Stimulated activated CD8-positive, alpha-beta memory T cell treated with anti-CD3 and anti-CD28 coated beads, Interleukin-7, amount 100 ng/mL, for 24 hours (primary cell): ENCODE data around the gene VGLL4.
"Not testable (repeated sequence)": the region's sequence is repeated elsewhere in the genome, so short reads cannot be mapped to it uniquely, and the experiment has no call there.

Experiments used
- DNase-seq: peaks from one replicate; pipeline ENCODE4 v3.0.0-alpha.2; 2020; ENCODE audit warnings: low read depth

The VGLL4 gene

GRCh38 chr3:11530153-11530721, 113.5 kb downstream of the VGLL4 start:
- no peak for DNase-seq

GRCh38 chr3:11529281-11529680, 114.4 kb downstream of the VGLL4 start:
- DNase-seq, result no peak

- not testable (repeated sequence) for DNase-seq
These were observed 117.6 kb downstream of the VGLL4 start for GRCh38 chr3:11526121-11526520.

GRCh38 chr3:11523572-11524101, 120.1 kb downstream of the VGLL4 start:
- DNase-seq, result no peak

- DNase-seq, result no peak
These were observed 120.7 kb downstream of the VGLL4 start for GRCh38 chr3:11522953-11523571.

- no peak for DNase-seq
These were observed 121.4 kb downstream of the VGLL4 start for GRCh38 chr3:11522398-11522715.

DNA sequence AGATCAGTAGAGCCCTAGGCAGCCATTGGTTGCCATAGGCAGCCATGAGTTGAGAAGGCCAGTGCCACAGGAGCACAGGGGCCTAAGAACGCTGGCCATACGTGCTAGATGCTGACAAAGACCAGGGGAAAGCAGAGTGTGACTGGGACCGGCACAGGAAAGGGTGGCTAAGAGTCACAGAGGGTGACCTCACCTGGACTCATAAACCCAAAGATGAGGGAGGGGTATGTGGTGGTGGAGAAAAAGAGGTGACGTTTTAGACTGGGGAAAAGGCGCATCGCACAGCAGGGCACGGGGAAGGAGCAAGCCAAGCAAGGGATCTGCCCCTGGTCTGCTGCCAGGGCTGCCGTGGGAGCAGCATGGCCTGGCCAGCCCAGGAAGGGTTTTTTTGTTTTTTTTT, 122.5 kb downstream of the VGLL4 start:
- DNase-seq, result no peak

- no peak for DNase-seq
These were observed 126.1 kb downstream of the VGLL4 start for GRCh38 chr3:11517601-11518000.

- no peak for DNase-seq
These were observed 129.4 kb downstream of the VGLL4 start for GRCh38 chr3:11514191-11514821.

GRCh38 chr3:11513817-11514135, 129.9 kb downstream of the VGLL4 start:
- DNase-seq, result no peak

GRCh38 chr3:11513125-11513816, 130.4 kb downstream of the VGLL4 start:
- not testable (repeated sequence) for DNase-seq

DNA sequence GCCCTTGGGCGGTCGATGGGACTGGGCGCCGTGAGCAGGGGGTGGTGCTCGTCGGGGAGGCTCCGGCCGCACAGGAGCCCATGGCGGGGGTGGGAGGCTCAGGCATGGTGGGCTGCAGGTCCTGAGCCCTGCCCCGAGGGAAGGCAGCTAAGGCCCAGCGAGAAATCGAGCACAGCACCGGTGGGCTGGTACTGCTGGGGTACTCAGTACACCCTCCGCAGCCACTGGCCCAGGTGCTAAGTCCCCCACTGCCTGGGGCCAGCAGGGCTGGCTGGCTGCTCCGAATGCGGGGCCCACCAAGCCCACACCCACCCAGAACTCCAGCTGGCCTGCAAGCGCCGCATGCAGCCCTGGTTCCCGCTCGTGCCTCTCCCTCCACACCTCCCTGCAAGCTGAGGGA, 132.1 kb downstream of the VGLL4 start:
- DNase-seq, result not testable (repeated sequence)

- DNase-seq, result no peak
These were observed 133.4 kb downstream of the VGLL4 start for GRCh38 chr3:11510356-11510755.

DNA sequence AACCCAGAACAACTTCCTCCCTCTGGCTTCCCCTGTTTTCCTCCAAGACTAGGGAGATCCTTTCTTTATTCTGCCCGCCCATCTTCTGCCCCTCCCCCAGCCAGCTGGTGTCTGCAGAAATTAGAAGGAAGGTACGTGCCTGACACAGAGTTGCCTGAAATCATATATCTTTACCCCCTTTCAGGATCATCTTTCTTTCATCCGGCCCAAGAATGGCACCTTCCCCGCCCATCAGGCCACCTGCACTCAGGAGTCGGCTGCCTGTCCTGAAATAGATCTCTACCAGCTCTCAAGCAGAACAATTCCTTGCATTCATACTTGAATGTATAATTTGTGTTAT, 133.7 kb downstream of the VGLL4 start:
- DNase-seq, result no peak

- no peak for DNase-seq
These were observed 134.3 kb downstream of the VGLL4 start for GRCh38 chr3:11509173-11510000.

GRCh38 chr3:11508346-11509172, 135.2 kb downstream of the VGLL4 start:
- DNase-seq, result no peak

DNA sequence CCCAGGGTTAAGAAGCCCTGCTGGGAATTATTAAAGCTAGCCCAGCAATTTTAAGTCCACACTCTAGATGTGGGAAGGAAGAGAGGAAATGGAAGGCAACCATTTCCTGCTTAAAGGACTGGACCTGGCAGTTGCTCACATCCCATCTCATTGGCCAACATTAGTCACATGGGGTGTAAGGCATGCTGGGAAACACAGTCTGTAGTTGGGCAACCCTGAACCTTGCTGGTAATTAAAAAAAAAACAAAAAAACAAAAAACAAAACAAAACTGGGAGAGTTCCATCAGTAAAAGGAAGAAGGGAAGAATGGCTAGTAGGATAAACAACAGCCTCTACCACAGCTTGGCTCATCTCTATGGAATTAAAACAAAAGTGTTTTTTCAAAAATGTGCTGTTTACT, 136.0 kb downstream of the VGLL4 start:
- no peak for DNase-seq
